Progenitor cell of endocrine pancreas (in vitro differentiated cells): ENCODE measurements around the gene CEP112. TPM values are rescaled to one million over a fixed set of nuclear protein-coding genes. Genes with fewer than 3 reads are reported as not detected.
"Not testable (repeated sequence)": the region's sequence is repeated elsewhere in the genome, so short reads cannot be mapped to it uniquely, and the experiment has no call there.

ENCODE experiments used
- DNase-seq: peaks from one replicate; pipeline ENCODE4 v3.0.0; 2021; ENCODE audit warnings: low spot score; ENCODE audit not compliant: unreplicated experiment
- H3K27ac Mint-ChIP-seq: 2 replicates; pipeline ENCODE4 v1.8.0; 2021; ENCODE audit warnings: mild to moderate bottlenecking, moderate library complexity, mixed read lengths
- H3K27me3 Mint-ChIP-seq: 2 replicates; pipeline ENCODE4 v1.8.0; 2021; ENCODE audit warnings: mixed read lengths
- H3K36me3 Mint-ChIP-seq: 2 replicates; pipeline ENCODE4 v1.8.0; 2022; ENCODE audit warnings: mixed read lengths; ENCODE audit not compliant: insufficient read depth
- H3K4me1 Mint-ChIP-seq: 2 replicates; pipeline ENCODE4 v1.8.0; 2021; ENCODE audit warnings: low read depth, mixed read lengths
- H3K4me3 Mint-ChIP-seq: 2 replicates; pipeline ENCODE4 v1.8.0; 2021; ENCODE audit warnings: low read depth, mild to moderate bottlenecking, moderate library complexity, mixed read lengths
- H3K9me3 Mint-ChIP-seq: 2 replicates; pipeline ENCODE4 v1.8.0; 2021; ENCODE audit warnings: low read depth, mixed read lengths
- CTCF ChIP-seq: fragments of 200-600 bp; sonication (generic); IDR thresholded peaks from one replicate; pipeline ENCODE4 v1.5.0; 2021; ENCODE audit warnings: antibody characterized with exemption, mild to moderate bottlenecking; ENCODE audit not compliant: unreplicated experiment
- total RNA-seq: library from RNA; stranded (reverse); gene quantifications from 2 replicates; pipeline ENCODE4 v1.2.1, GENCODE V29; 2021

Gene CEP112
- total RNA-seq, 1 donor from 2014 or later = 24.3 TPM

GRCh38 chr17:66085221-66085620 lies 106.7 kb downstream of the CEP112 start:
- Mint-ChIP-seq H3K4me1 (no peaks in the 10 kb centered on the region), H3K27ac (no peak overlapping the region), H3K36me3 (peaks cover 21% of the 10 kb centered on the region), H3K27me3 (no peaks in the 10 kb centered on the region), H3K4me3 (no peak overlapping the region), H3K9me3 (peaks cover 19% of the 10 kb centered on the region)
- no peak for TF ChIP-seq CTCF
- no peak for DNase-seq

- not testable (repeated sequence) for H3K4me1 Mint-ChIP-seq, DNase-seq, H3K4me3 Mint-ChIP-seq, H3K27ac Mint-ChIP-seq, H3K27me3 Mint-ChIP-seq
- peaks cover 31% of the 10 kb centered on the region for H3K36me3 Mint-ChIP-seq
- peaks cover 16% of the 10 kb centered on the region for H3K9me3 Mint-ChIP-seq
Measured at GRCh38 chr17:66080670-66081069, 111.3 kb downstream of the CEP112 start.

GRCh38 chr17:66076546-66077190 lies 115.3 kb downstream of the CEP112 start:
- no peak for TF ChIP-seq CTCF
- no peak for DNase-seq
- H3K27ac Mint-ChIP-seq = no peak overlapping the region
- H3K27me3 Mint-ChIP-seq = no peaks in the 10 kb centered on the region
- peaks cover 22% of the 10 kb centered on the region for H3K36me3 Mint-ChIP-seq
- no peaks in the 10 kb centered on the region for H3K4me1 Mint-ChIP-seq
- no peak overlapping the region for H3K4me3 Mint-ChIP-seq
- H3K9me3 Mint-ChIP-seq = peaks cover 15% of the 10 kb centered on the region

- no peaks in the 10 kb centered on the region for H3K27me3 Mint-ChIP-seq
- peaks cover 13% of the 10 kb centered on the region for H3K36me3 Mint-ChIP-seq
- peaks cover 1% of the 10 kb centered on the region for H3K4me1 Mint-ChIP-seq
- no peak for TF ChIP-seq CTCF
- H3K27ac Mint-ChIP-seq = no peak overlapping the region
- H3K4me3 Mint-ChIP-seq = no peak overlapping the region
- no peak for DNase-seq
- H3K9me3 Mint-ChIP-seq = peaks cover 11% of the 10 kb centered on the region
Measured at GRCh38 chr17:66073384-66073783, 118.5 kb downstream of the CEP112 start.

GRCh38 chr17:66063686-66064085 lies 128.2 kb downstream of the CEP112 start:
- no peak for TF ChIP-seq CTCF
- peaks cover 27% of the 10 kb centered on the region for H3K36me3 Mint-ChIP-seq
- peaks cover 13% of the 10 kb centered on the region for H3K9me3 Mint-ChIP-seq
- no peaks in the 10 kb centered on the region for H3K4me1 Mint-ChIP-seq
- no peak overlapping the region for H3K27ac Mint-ChIP-seq
- H3K4me3 Mint-ChIP-seq = no peak overlapping the region
- H3K27me3 Mint-ChIP-seq = no peaks in the 10 kb centered on the region
- DNase-seq = no peak

- peaks cover 21% of the 10 kb centered on the region for H3K36me3 Mint-ChIP-seq
- no peak for TF ChIP-seq CTCF
- no peak overlapping the region for H3K27ac Mint-ChIP-seq
Measured at GRCh38 chr17:66056148-66056547, 135.8 kb downstream of the CEP112 start.

More at GRCh38 chr17:66056148-66056547, 135.8 kb downstream of the CEP112 start:
- peaks cover 11% of the 10 kb centered on the region for H3K9me3 Mint-ChIP-seq
- no peak for DNase-seq
- no peaks in the 10 kb centered on the region for H3K27me3 Mint-ChIP-seq
- H3K4me3 Mint-ChIP-seq = no peak overlapping the region
- H3K4me1 Mint-ChIP-seq = no peaks in the 10 kb centered on the region
